ENCODE data around the gene SNX1.
"Not testable (repeated sequence)": the region's sequence is repeated elsewhere in the genome, so short reads cannot be mapped to it uniquely, and the experiment has no call there.

The SNX1 gene

GRCh38 chr15:64060716-64061115 is 35.1 kb upstream of the SNX1 start:
- H3K36me3 ChIP-seq (ENCODE audit: control insufficient read depth, insufficient read depth, low read length) = no peaks in the 10 kb centered on the region
- no peaks in the 10 kb centered on the region for H3K27me3 ChIP-seq (ENCODE audit: control insufficient read depth, insufficient read depth, low read length)
- H3K9me3 ChIP-seq (ENCODE audit: control insufficient read depth, low read length) = no peaks in the 10 kb centered on the region
- no peak overlapping the region for H3K9ac ChIP-seq (ENCODE audit: low read length)
- H3K4me3 ChIP-seq (ENCODE audit: low read length) = no peak overlapping the region
- no peaks in the 10 kb centered on the region for H3K4me1 ChIP-seq (ENCODE audit: control insufficient read depth, insufficient read depth, low read length)

GRCh38 chr15:64066451-64066850 is 29.3 kb upstream of the SNX1 start:
- Histone ChIP-seq H3K4me1 (ENCODE audit: control insufficient read depth, insufficient read depth, low read length) (peaks cover 6% of the 10 kb centered on the region), H3K36me3 (ENCODE audit: control insufficient read depth, insufficient read depth, low read length) (no peaks in the 10 kb centered on the region), H3K9me3 (ENCODE audit: control insufficient read depth, low read length) (no peaks in the 10 kb centered on the region), H3K4me3 (ENCODE audit: low read length) (no peak overlapping the region), H3K9ac (ENCODE audit: low read length) (no peak overlapping the region), H3K27me3 (ENCODE audit: control insufficient read depth, insufficient read depth, low read length) (no peaks in the 10 kb centered on the region)

- no peaks in the 10 kb centered on the region for H3K27me3 ChIP-seq (ENCODE audit: control insufficient read depth, insufficient read depth, low read length)
- no peaks in the 10 kb centered on the region for H3K9me3 ChIP-seq (ENCODE audit: control insufficient read depth, low read length)
- no peaks in the 10 kb centered on the region for H3K36me3 ChIP-seq (ENCODE audit: control insufficient read depth, insufficient read depth, low read length)
- no peak overlapping the region for H3K9ac ChIP-seq (ENCODE audit: low read length)
- H3K4me3 ChIP-seq (ENCODE audit: low read length) = no peak overlapping the region
- peaks cover 15% of the 10 kb centered on the region for H3K4me1 ChIP-seq (ENCODE audit: control insufficient read depth, insufficient read depth, low read length)
Measured at GRCh38 chr15:64067564-64068030, 28.2 kb upstream of the SNX1 start.

GRCh38 chr15:64068133-64068532 is 27.6 kb upstream of the SNX1 start:
- Histone ChIP-seq H3K27me3 (ENCODE audit: control insufficient read depth, insufficient read depth, low read length) (no peaks in the 10 kb centered on the region), H3K9me3 (ENCODE audit: control insufficient read depth, low read length) (no peaks in the 10 kb centered on the region), H3K36me3 (ENCODE audit: control insufficient read depth, insufficient read depth, low read length) (no peaks in the 10 kb centered on the region), H3K4me3 (ENCODE audit: low read length) (no peak overlapping the region), H3K9ac (ENCODE audit: low read length) (no peak overlapping the region), H3K4me1 (ENCODE audit: control insufficient read depth, insufficient read depth, low read length) (peaks cover 15% of the 10 kb centered on the region)

- Histone ChIP-seq H3K4me1 (ENCODE audit: control insufficient read depth, insufficient read depth, low read length) (peaks cover 15% of the 10 kb centered on the region), H3K9ac (ENCODE audit: low read length) (no peak overlapping the region), H3K4me3 (ENCODE audit: low read length) (no peak overlapping the region), H3K27me3 (ENCODE audit: control insufficient read depth, insufficient read depth, low read length) (no peaks in the 10 kb centered on the region), H3K36me3 (ENCODE audit: control insufficient read depth, insufficient read depth, low read length) (no peaks in the 10 kb centered on the region), H3K9me3 (ENCODE audit: control insufficient read depth, low read length) (no peaks in the 10 kb centered on the region)
Measured at GRCh38 chr15:64070106-64070505, 25.7 kb upstream of the SNX1 start.

- peaks cover 15% of the 10 kb centered on the region for H3K4me1 ChIP-seq (ENCODE audit: control insufficient read depth, insufficient read depth, low read length)
- H3K9ac ChIP-seq (ENCODE audit: low read length) = no peak overlapping the region
- H3K9me3 ChIP-seq (ENCODE audit: control insufficient read depth, low read length) = no peaks in the 10 kb centered on the region
- H3K4me3 ChIP-seq (ENCODE audit: low read length) = no peak overlapping the region
- H3K27me3 ChIP-seq (ENCODE audit: control insufficient read depth, insufficient read depth, low read length) = no peaks in the 10 kb centered on the region
- H3K36me3 ChIP-seq (ENCODE audit: control insufficient read depth, insufficient read depth, low read length) = no peaks in the 10 kb centered on the region
Measured at GRCh38 chr15:64070965-64071851, 24.6 kb upstream of the SNX1 start.

- Histone ChIP-seq H3K4me3 (ENCODE audit: low read length) (no peak overlapping the region), H3K9me3 (ENCODE audit: control insufficient read depth, low read length) (no peaks in the 10 kb centered on the region), H3K36me3 (ENCODE audit: control insufficient read depth, insufficient read depth, low read length) (no peaks in the 10 kb centered on the region), H3K4me1 (ENCODE audit: control insufficient read depth, insufficient read depth, low read length) (peaks cover 15% of the 10 kb centered on the region), H3K9ac (ENCODE audit: low read length) (no peak overlapping the region), H3K27me3 (ENCODE audit: control insufficient read depth, insufficient read depth, low read length) (no peaks in the 10 kb centered on the region)
Measured at GRCh38 chr15:64071931-64072765, 23.6 kb upstream of the SNX1 start.

GRCh38 chr15:64072812-64073211 is 23.0 kb upstream of the SNX1 start:
- H3K4me3 ChIP-seq (ENCODE audit: low read length) = no peak overlapping the region
- peaks cover 15% of the 10 kb centered on the region for H3K4me1 ChIP-seq (ENCODE audit: control insufficient read depth, insufficient read depth, low read length)
- no peaks in the 10 kb centered on the region for H3K36me3 ChIP-seq (ENCODE audit: control insufficient read depth, insufficient read depth, low read length)
- no peaks in the 10 kb centered on the region for H3K27me3 ChIP-seq (ENCODE audit: control insufficient read depth, insufficient read depth, low read length)
- no peak overlapping the region for H3K9ac ChIP-seq (ENCODE audit: low read length)
- H3K9me3 ChIP-seq (ENCODE audit: control insufficient read depth, low read length) = no peaks in the 10 kb centered on the region

- not testable (repeated sequence) for H3K36me3 ChIP-seq (ENCODE audit: control insufficient read depth, insufficient read depth, low read length); H3K9ac ChIP-seq (ENCODE audit: low read length); H3K9me3 ChIP-seq (ENCODE audit: control insufficient read depth, low read length); H3K27me3 ChIP-seq (ENCODE audit: control insufficient read depth, insufficient read depth, low read length); H3K4me3 ChIP-seq (ENCODE audit: low read length)
- peaks cover 15% of the 10 kb centered on the region for H3K4me1 ChIP-seq (ENCODE audit: control insufficient read depth, insufficient read depth, low read length)
Measured at GRCh38 chr15:64073496-64073895, 22.3 kb upstream of the SNX1 start.

- no peak overlapping the region for H3K4me3 ChIP-seq (ENCODE audit: low read length)
- H3K4me1 ChIP-seq (ENCODE audit: control insufficient read depth, insufficient read depth, low read length) = no peaks in the 10 kb centered on the region
- H3K9me3 ChIP-seq (ENCODE audit: control insufficient read depth, low read length) = no peaks in the 10 kb centered on the region
- H3K27me3 ChIP-seq (ENCODE audit: control insufficient read depth, insufficient read depth, low read length) = no peaks in the 10 kb centered on the region
- no peaks in the 10 kb centered on the region for H3K36me3 ChIP-seq (ENCODE audit: control insufficient read depth, insufficient read depth, low read length)
- no peak overlapping the region for H3K9ac ChIP-seq (ENCODE audit: low read length)
Measured at GRCh38 chr15:64082757-64083156, 13.0 kb upstream of the SNX1 start.

- Histone ChIP-seq H3K36me3 (ENCODE audit: control insufficient read depth, insufficient read depth, low read length) (no peaks in the 10 kb centered on the region), H3K27me3 (ENCODE audit: control insufficient read depth, insufficient read depth, low read length) (no peaks in the 10 kb centered on the region), H3K4me1 (ENCODE audit: control insufficient read depth, insufficient read depth, low read length) (peaks cover 11% of the 10 kb centered on the region), H3K9me3 (ENCODE audit: control insufficient read depth, low read length) (no peaks in the 10 kb centered on the region), H3K4me3 (ENCODE audit: low read length) (no peak overlapping the region), H3K9ac (ENCODE audit: low read length) (no peak overlapping the region)
Measured at GRCh38 chr15:64089543-64090280, 6.1 kb upstream of the SNX1 start.
